ENCODE results near the gene HIVEP1.

HIVEP1 gene

DNA sequence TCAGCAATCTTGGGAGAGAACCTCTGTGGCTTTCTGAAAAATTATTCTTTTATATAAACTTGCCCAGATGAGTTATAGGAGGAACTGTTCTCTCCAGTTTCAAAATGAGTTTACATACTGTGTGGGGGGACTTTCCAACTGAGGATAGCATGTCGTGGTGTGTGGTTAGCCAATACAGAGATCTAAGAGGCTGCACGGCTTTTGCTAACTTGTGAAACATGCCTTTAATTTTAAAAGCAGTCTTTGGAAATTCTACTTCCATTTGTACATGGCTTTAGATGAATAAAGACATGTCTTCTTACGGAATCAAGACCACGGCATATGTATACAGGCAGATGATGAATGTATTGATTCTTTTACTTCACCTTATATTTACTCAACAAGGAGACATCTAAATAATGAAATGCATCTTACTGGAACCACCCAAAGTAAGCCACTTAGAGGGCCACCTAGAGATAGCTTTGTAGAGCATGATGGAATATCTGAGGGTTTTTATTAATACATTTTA lies 39.8 kb downstream of the HIVEP1 start:
- Mint-ChIP-seq H3K4me1 (ENCODE audit: low read depth in 2 of 2) (peaks cover 13 to 46% of the 10 kb centered on the region in 2 donors), H3K27me3 (no peaks in the 10 kb centered on the region), H3K4me3 (peak overlapping the region; percentile 7 to 44)

DNA sequence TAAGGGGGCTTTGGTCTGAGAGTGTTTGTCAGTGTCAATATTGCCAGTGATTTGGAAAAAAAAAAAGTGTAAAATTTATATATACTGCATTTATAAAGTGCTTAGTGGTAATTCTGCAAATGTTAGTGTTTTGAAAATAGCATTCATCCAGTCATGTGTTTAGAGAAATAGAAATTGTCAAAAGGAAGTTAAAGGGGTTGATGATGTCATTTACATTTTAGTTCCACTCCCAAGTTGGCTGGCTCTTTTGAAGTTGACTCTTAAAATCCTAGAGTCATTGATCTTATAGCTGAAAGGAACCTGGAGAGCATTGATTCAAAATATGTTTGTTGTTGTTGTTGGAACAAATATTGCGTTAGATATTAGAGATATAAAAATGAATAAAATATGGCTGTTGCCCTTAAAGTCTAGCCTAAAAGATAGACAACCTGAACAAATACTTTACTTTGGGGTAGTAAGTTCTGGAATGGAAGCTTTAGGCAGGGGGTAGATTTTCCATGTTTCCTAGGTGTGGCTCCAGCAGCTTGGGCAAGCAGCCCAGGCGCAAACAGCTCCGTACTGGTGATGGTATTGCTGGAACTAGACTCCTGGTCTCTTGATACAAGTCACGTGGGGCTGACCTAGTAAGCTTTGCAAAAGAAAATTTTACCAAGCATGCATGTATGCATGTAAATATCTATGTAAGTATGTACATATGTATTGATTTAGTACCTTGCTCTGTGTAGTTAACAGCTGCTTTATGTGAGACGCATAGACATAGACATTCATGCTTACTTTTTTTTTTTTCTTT lies 46.3 kb downstream of the HIVEP1 start:
- Mint-ChIP-seq H3K27me3 (no peaks in the 10 kb centered on the region), H3K9me3 (no peaks in the 10 kb centered on the region), H3K4me3 (no peak overlapping the region), H3K4me1 (ENCODE audit: low read depth in 2 of 2) (peaks cover 14 to 30% of the 10 kb centered on the region in 2 donors), H3K36me3 (ENCODE audit: insufficient read depth) (peaks cover 3% of the 10 kb centered on the region), H3K27ac (no peak overlapping the region)
- ATAC-seq (replicated peaks): no peak
- DNase-seq: no peak

More for the DNA sequence above, 39.8 kb downstream of the HIVEP1 start:
- DNase-seq: peak; percentile 31 to 38 (median 33)
- ATAC-seq (replicated peaks): peak; percentile 100
- Mint-ChIP-seq H3K36me3 (ENCODE audit: insufficient read depth) (peaks cover 14% of the 10 kb centered on the region), H3K27ac (peak overlapping the region; percentile 68 to 87), H3K9me3 (no peaks in the 10 kb centered on the region)

DNA sequence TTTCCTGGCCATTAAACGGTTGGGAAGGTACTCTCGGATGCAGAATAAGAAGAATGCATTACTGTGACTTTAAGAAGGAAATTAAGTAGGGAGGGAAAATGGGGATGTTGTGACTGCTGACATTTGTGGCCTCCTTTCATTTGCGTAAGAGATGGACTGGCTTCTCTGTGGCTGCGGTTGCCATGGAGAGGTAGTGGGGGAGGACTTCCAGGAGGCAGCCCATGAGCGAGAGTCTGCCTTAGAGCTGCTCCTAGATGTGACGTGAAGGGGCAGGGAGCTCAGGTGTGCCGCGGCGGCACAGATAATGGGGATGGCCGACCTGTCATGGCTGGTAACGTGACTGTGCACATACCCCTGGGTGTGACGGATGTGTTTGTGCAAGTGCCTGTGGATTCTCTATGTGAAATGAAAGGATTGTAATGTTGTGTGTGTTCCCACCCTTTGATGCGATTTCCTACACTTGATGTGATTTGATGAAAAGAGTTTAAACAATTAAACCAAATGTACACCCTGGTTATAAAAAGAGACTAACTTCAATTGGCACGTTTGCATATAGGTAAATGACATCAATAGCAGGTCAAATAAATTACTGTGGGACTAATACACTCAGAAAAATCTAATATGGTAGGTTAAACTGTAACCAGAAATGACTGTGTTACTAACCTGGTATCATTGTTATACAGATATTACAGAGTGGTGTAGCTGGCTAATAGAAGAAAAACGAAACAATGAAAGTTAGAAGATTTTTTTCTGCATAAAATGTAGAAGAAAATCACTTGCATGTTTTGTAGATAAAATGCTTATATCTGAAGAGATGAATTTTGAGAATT lies 48.9 kb downstream of the HIVEP1 start:
- H3K4me1 Mint-ChIP-seq (ENCODE audit: low read depth in 2 of 2): peaks cover 32 to 47% of the 10 kb centered on the region in 2 donors
- H3K27ac Mint-ChIP-seq: peak overlapping the region; percentile 33 to 72
- H3K4me3 Mint-ChIP-seq: peak overlapping the region; percentile 63 to 66
- H3K9me3 Mint-ChIP-seq: no peaks in the 10 kb centered on the region
- no peaks in the 10 kb centered on the region for H3K27me3 Mint-ChIP-seq
- DNase-seq (peak; percentile 62 to 71 (median 65)), ATAC-seq (replicated peaks) (peak; percentile 97)
- H3K36me3 Mint-ChIP-seq (ENCODE audit: insufficient read depth): peaks cover 3% of the 10 kb centered on the region

DNA sequence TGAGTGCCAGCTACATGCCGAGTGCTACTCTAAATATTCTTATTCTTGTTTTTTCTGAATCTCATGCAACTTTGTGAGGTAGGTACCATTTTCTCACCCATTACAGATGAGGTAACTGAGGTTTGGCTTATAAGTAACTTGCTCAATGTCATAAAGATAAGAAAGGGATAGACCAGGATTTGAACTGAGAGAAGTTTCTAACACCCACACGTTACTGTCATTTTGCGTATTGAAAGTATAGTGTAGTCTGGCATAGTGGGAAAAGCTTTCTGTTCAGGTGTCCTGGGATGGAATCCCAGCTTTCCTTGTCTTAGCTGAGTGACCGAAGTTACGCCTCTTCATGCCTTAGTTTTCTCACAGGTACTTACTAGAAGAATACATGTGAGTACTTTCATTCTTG lies 50.5 kb downstream of the HIVEP1 start:
- ATAC-seq (replicated peaks): no peak
- no peak overlapping the region for H3K4me3 Mint-ChIP-seq
- peaks cover 3% of the 10 kb centered on the region for H3K36me3 Mint-ChIP-seq (ENCODE audit: insufficient read depth)
- H3K27me3 Mint-ChIP-seq: no peaks in the 10 kb centered on the region
- no peak for DNase-seq
- no peaks in the 10 kb centered on the region for H3K9me3 Mint-ChIP-seq
- no peak overlapping the region for H3K27ac Mint-ChIP-seq
- H3K4me1 Mint-ChIP-seq (ENCODE audit: low read depth in 2 of 2): peaks cover 33 to 45% of the 10 kb centered on the region in 2 donors

DNA sequence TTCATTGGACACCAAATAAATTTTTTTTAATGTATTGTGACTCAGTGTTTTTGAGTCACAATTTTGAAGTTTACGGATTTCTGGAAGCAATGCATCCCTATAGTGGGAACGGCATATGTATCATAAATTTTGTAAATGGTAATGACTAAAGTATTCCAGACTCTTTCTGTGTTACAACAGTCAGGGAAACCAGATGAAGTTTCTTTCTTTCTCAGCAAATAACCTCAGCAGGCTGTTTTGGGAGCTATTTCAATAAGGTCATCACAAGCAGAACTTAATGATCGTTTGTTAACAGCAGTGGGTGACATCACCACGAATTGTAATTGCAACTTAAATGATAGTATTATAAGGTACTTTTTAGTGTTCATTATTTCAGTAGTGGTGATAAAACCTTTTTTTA lies 52.0 kb downstream of the HIVEP1 start:
- H3K4me1 Mint-ChIP-seq (ENCODE audit: low read depth in 2 of 2): peaks cover 33 to 37% of the 10 kb centered on the region in 2 donors
- ATAC-seq (replicated peaks): no peak
- no peak overlapping the region for H3K27ac Mint-ChIP-seq

DNA sequence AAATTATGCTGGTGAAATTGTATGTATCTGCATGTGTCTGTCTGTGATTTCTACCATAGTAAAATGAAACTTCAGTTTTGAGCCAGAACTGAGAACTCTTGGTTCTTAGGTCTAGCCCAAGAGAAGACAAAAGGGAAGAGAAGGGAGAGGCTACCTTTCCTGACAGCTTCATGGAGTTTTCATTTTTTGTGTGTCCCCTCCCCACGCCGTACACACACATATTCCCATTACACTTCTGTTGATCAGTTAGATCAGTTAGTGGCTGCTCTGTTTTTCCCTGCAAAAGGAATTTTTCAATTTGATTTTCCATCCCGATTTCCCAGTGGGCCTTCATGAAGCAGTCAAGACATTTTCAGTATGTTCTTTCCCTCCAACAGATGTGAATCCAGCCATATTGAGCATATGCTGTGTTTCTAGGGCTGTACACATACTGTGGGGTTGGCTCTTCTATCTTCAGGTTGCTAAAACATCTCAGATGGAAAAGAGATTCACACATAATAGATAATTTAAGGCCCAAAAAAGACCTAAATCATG lies 52.5 kb downstream of the HIVEP1 start:
- H3K27me3 Mint-ChIP-seq: no peaks in the 10 kb centered on the region
- no peak overlapping the region for H3K4me3 Mint-ChIP-seq
- peaks cover 6% of the 10 kb centered on the region for H3K36me3 Mint-ChIP-seq (ENCODE audit: insufficient read depth)
- H3K9me3 Mint-ChIP-seq: no peaks in the 10 kb centered on the region
- no peak for DNase-seq
- H3K27ac Mint-ChIP-seq: no peak overlapping the region
- H3K4me1 Mint-ChIP-seq (ENCODE audit: low read depth in 2 of 2): peaks cover 31 to 37% of the 10 kb centered on the region in 2 donors
- ATAC-seq (replicated peaks): no peak

More for the DNA sequence above, 52.0 kb downstream of the HIVEP1 start:
- peaks cover 6% of the 10 kb centered on the region for H3K36me3 Mint-ChIP-seq (ENCODE audit: insufficient read depth)
- no peak for DNase-seq
- H3K27me3 Mint-ChIP-seq: no peaks in the 10 kb centered on the region
- no peak overlapping the region for H3K4me3 Mint-ChIP-seq
- H3K9me3 Mint-ChIP-seq: no peaks in the 10 kb centered on the region

DNA sequence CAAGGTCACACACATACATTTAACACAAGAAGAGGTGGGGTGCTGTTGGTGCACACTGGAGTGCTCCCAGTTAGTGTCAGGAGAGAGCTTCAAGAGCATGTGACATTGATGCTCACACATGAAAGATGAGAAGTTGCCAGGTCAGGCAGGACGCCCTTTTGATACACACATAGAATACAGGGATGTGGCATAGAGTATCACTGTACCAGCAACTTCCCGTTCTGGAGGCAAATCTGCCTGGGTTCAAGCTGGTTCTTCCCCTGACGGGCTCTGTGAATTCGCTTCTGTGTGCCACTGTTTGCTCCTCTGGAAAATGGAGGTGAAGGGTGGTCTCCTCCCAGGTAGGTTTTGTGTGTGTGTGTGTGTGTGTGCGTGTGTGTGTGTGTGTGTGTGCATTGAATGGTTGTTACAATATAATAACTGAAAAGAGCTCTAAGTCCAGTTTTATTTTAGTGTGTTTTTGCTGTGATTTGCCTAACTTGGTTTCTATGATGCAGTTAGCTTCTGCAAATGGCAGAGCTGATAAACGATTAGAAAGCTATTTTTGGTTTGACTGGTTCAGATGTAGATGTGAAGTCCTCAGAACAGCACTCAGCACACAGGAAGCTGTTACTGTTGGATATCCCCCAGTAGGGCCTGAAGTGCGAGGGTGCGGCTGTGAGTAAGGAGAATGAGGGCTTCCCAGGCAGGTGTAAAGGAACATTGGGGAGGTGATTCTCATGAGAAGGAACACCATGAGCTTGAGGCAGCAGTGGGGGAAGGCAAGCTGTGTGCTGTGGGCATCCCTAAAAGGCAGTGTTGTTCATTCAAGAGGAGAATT lies 53.4 kb downstream of the HIVEP1 start:
- peaks cover 33 to 39% of the 10 kb centered on the region in 2 donors for H3K4me1 Mint-ChIP-seq (ENCODE audit: low read depth in 2 of 2)
- peaks cover 9% of the 10 kb centered on the region for H3K36me3 Mint-ChIP-seq (ENCODE audit: insufficient read depth)
- H3K27ac Mint-ChIP-seq: peak overlapping the region; percentile 2 to 16
- ATAC-seq (replicated peaks) (no peak), DNase-seq (no peak)
- H3K4me3 Mint-ChIP-seq: no peak overlapping the region
- H3K9me3 Mint-ChIP-seq: no peaks in the 10 kb centered on the region
- H3K27me3 Mint-ChIP-seq: no peaks in the 10 kb centered on the region

DNA sequence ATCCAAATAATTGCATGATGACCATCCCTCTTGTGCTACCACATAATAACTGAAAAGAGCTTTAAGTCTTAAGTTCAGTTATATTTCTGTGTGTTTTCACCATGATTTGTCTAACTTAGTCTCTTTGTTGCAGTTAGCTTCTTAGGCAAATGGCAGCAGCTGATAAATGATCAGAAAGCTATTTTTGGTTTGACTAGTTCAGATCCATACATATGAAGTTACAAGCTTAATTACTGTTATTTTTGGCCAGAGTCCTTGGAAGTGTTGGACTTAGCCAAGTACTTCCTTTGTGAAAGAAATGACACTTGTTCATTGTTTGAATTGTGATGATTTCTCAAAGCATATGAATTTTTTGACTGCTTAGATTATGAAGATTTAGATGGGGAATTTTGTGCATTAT lies 54.2 kb downstream of the HIVEP1 start:
- H3K4me1 Mint-ChIP-seq (ENCODE audit: low read depth in 2 of 2): peaks cover 34 to 41% of the 10 kb centered on the region in 2 donors
- no peaks in the 10 kb centered on the region for H3K27me3 Mint-ChIP-seq
- H3K36me3 Mint-ChIP-seq (ENCODE audit: insufficient read depth): peaks cover 6% of the 10 kb centered on the region
- DNase-seq: no peak
- no peaks in the 10 kb centered on the region for H3K9me3 Mint-ChIP-seq
- no peak for ATAC-seq (replicated peaks)
- H3K27ac Mint-ChIP-seq: peak overlapping the region; percentile 2 to 16
- no peak overlapping the region for H3K4me3 Mint-ChIP-seq

DNA sequence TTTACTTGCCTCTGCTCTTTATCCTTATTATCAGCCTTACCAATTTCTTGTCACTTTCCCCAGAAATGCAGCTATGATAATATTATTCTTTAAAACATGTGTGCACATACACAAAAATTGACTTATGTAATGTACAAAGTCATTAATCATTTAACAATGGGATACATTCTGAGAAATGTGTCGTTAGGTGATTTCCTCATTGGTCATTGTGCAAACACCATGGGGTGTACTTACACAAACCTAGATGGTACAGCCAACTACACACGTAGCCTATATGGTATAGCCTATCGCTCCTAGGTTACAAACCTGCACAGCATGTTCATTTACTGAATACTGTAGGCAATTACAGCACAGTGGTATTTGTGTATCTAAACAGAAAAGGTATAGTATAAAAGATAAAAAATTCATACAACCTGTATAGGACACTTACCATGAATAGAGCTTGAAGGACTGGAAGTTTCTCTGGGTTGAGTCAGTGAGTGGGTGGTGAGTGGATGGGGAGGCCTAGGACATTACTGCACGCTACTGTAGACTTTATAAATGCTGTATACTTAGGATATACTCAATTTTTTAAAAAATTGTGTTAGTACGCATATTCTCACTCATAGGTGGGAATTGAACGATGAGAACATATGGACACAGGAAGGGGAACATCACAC lies 56.9 kb downstream of the HIVEP1 start:
- Mint-ChIP-seq H3K9me3 (no peaks in the 10 kb centered on the region), H3K4me3 (no peak overlapping the region), H3K4me1 (ENCODE audit: low read depth in 2 of 2) (peaks cover 30 to 40% of the 10 kb centered on the region in 2 donors), H3K36me3 (ENCODE audit: insufficient read depth) (peaks cover 6% of the 10 kb centered on the region), H3K27ac (no peak overlapping the region), H3K27me3 (no peaks in the 10 kb centered on the region)
- DNase-seq (no peak), ATAC-seq (replicated peaks) (no peak)

DNA sequence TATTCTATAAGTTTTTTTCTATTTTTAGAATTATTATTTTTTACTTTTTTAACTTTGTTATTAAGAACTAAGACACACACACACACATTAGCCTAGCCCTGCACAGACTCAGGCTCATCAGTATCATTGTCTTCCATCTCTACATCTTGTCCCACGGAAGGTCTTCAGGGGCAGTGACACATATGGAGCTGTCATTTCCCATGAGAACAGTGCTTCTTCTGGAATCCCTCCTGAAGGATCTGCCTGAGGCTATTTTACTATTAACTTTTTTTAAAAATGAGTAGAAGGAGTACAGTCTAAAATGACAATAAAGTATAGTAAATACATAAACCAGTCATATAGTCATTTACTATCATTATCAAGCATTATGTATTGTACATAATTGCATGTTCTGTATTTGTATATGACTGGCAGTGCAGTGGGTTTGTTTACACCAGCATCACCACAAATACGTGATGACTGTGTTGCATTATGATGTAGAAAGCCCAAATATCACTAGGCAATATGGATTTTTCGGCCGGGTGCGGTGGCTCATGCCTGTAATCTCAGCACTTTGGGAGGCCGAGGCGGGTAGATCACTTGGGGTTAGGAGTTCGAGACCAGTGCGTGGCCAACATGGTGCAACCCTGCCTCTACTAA lies 57.9 kb downstream of the HIVEP1 start:
- H3K36me3 Mint-ChIP-seq (ENCODE audit: insufficient read depth): peaks cover 6% of the 10 kb centered on the region
- no peaks in the 10 kb centered on the region for H3K9me3 Mint-ChIP-seq
- H3K4me3 Mint-ChIP-seq: no peak overlapping the region
- H3K4me1 Mint-ChIP-seq (ENCODE audit: low read depth in 2 of 2): peaks cover 24 to 32% of the 10 kb centered on the region in 2 donors
- no peak for ATAC-seq (replicated peaks)
- no peaks in the 10 kb centered on the region for H3K27me3 Mint-ChIP-seq
- no peak for DNase-seq
- H3K27ac Mint-ChIP-seq: no peak overlapping the region

DNA sequence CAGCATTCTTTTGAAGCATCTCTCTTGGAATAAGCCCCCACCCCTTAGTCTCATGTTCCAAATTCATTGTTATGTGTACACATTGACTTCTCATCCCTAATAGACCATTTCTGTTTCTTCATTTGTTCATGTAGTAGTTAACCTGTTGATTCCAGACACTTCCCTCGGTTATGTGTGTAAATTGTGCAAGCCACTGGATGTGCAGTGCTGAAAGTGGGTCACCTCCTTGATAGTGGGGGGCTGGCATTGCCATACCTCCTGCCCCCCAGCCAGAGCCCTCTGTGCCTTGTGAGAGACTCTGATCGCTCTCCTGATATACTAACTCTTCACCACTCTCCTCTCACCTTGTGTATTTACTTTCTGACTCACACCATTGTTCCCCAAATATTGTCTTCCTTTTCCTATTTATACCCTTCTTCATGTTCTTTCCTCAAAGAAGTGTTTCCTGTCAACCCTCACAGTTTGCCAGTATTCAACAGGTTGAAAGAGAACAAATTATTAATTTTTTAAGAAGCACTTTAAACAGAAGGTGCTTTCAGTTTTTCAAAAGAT lies 59.0 kb downstream of the HIVEP1 start:
- no peak for DNase-seq

DNA sequence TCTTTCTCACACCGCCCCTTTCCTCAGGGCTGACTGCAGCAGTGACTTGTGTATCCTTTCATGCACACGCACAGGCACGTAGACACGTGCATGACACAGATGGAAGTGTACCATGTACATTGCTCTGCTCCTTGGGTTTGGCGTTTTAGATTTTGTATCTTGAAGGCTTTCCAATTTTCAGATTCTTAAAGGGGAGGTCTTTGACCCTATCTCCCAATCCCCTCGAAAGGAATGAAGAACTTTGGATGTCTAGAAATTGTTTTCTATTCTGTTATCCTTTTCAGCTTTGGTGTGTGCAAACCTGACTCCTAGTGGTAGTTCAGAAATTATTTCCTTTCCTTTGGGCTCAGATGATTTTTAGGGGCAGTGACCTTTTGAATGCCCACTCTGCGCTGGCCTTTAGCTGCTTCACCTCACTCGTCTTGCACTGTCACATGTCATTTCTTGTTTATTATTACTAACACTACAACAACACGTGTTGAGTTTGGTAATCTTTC lies 63.0 kb downstream of the HIVEP1 start:
- H3K4me1 Mint-ChIP-seq (ENCODE audit: low read depth in 2 of 2): peaks cover 10 to 15% of the 10 kb centered on the region in 2 donors
- ATAC-seq (replicated peaks): no peak
- H3K9me3 Mint-ChIP-seq: no peaks in the 10 kb centered on the region
- no peak for DNase-seq
- H3K27me3 Mint-ChIP-seq: no peaks in the 10 kb centered on the region
- H3K4me3 Mint-ChIP-seq: no peak overlapping the region
- peak overlapping the region in 1 of 2 donors; percentile 11 for H3K27ac Mint-ChIP-seq
- H3K36me3 Mint-ChIP-seq (ENCODE audit: insufficient read depth): peaks cover 5% of the 10 kb centered on the region

More for the DNA sequence above, 59.0 kb downstream of the HIVEP1 start:
- Mint-ChIP-seq H3K27ac (peak overlapping the region; percentile 6 to 26), H3K36me3 (ENCODE audit: insufficient read depth) (peaks cover 6% of the 10 kb centered on the region), H3K4me1 (ENCODE audit: low read depth in 2 of 2) (peaks cover 13 to 21% of the 10 kb centered on the region in 2 donors), H3K9me3 (no peaks in the 10 kb centered on the region), H3K4me3 (no peak overlapping the region), H3K27me3 (no peaks in the 10 kb centered on the region)
- ATAC-seq (replicated peaks): no peak
